Ovary (tissue), 3 donors: ENCODE data around the gene MYOF.
A peak's percentile ranks its signal among the peaks of the same experiment; 100 is the strongest.

ENCODE experiments used
- CTCF ChIP-seq, 3 donors: fragments of 450-650 bp in 2 of 3; fragments of 200-600 bp in 1 of 3; IDR thresholded peaks; one replicate each; pipeline versions ENCODE4 v1.5.1 to v1.8.0; 2016 to 2022; ENCODE audit warnings: antibody characterized with exemption in 3 of 3, mild to moderate bottlenecking in 1 of 3
- EP300 ChIP-seq: sonication (generic); formaldehyde crosslinking; IDR thresholded peaks from one replicate; pipeline ENCODE4 v1.6.1; 2017; ENCODE audit warnings: antibody characterized with exemption
- POLR2A ChIP-seq: fragments of 450-650 bp; IDR thresholded peaks from one replicate; pipeline ENCODE4 v1.6.1; 2017; ENCODE audit warnings: antibody characterized with exemption, mild to moderate bottlenecking, moderate library complexity
- donor health status: DM: no; HTN: no; CAD: no.

GRCh38 chr10:93288679-93289634 lies 193.2 kb downstream of the MYOF start:
- peak; percentile 28 to 53 (median 33) for TF ChIP-seq CTCF (IDR thresholded peaks at IDR 0.05)
- no peak for TF ChIP-seq POLR2A
- no peak for TF ChIP-seq EP300
